Neural progenitor cell (in vitro differentiated cells): ENCODE data around the gene USP10. TPM values are rescaled to one million over a fixed set of nuclear protein-coding genes. Genes with fewer than 3 reads are reported as not detected.

Experiments
- DNase-seq: peaks from one replicate; pipeline ENCODE4 v3.0.0-alpha.2; 2016; ENCODE audit warnings: low spot score
- H2AFZ ChIP-seq: fragments of 200-600 bp; sonication (generic); replicated peaks from 2 replicates; pipeline ENCODE4 v1.6.1; 2016; ENCODE audit warnings: antibody characterized with exemption
- H3F3A ChIP-seq: fragments of 200-600 bp; sonication (generic); 2 replicates; pipeline ENCODE4 v1.6.1; 2016; ENCODE audit warnings: antibody characterized with exemption, low read depth
- H3K27ac ChIP-seq: fragments of 200-600 bp; sonication (generic); 2 replicates; pipeline ENCODE4 v1.5.1; 2016; ENCODE audit warnings: mild to moderate bottlenecking
- H3K27me3 ChIP-seq: fragments of 200-600 bp; sonication (generic); 2 replicates; pipeline ENCODE4 v1.6.1; 2016; ENCODE audit warnings: mild to moderate bottlenecking, moderate library complexity
- H3K36me3 ChIP-seq: fragments of 200-600 bp; sonication (generic); 2 replicates; pipeline ENCODE4 v1.5.1; 2016
- H3K4me1 ChIP-seq: fragments of 200-600 bp; sonication (generic); 2 replicates; pipeline ENCODE4 v1.6.1; 2016; ENCODE audit warnings: mixed run types
- H3K4me2 ChIP-seq: fragments of 200-600 bp; sonication (generic); 2 replicates; pipeline ENCODE4 v1.6.1; 2016
- H3K4me3 ChIP-seq: fragments of 200-600 bp; sonication (generic); 2 replicates; pipeline ENCODE4 v1.5.1; 2016
- H3K79me2 ChIP-seq: fragments of 200-600 bp; sonication (generic); 2 replicates; pipeline ENCODE4 v1.6.1; 2016; ENCODE audit warnings: low read depth
- H3K9ac ChIP-seq: fragments of 200-600 bp; sonication (generic); 2 replicates; pipeline ENCODE4 v1.6.1; 2016
- H3K9me3 ChIP-seq: fragments of 200-600 bp; sonication (generic); 2 replicates; pipeline ENCODE4 v1.5.1; 2016; ENCODE audit warnings: low read depth
- H4K20me1 ChIP-seq: fragments of 200-600 bp; sonication (generic); 2 replicates; pipeline ENCODE4 v1.6.1; 2016; ENCODE audit warnings: low read depth
- H3K27ac Mint-ChIP-seq: 3 replicates; pipeline ENCODE4 v1.8.0; 2021; ENCODE audit warnings: mixed read lengths
- H3K27me3 Mint-ChIP-seq: 2 replicates; pipeline ENCODE4 v1.8.0; 2022; ENCODE audit warnings: low read depth, mild to moderate bottlenecking, inconsistent platforms, moderate library complexity, mixed read lengths; ENCODE audit not compliant: insufficient read depth
- H3K36me3 Mint-ChIP-seq: 3 replicates; pipeline ENCODE4 v1.8.0; 2021; ENCODE audit warnings: mixed read lengths
- H3K4me1 Mint-ChIP-seq: 3 replicates; pipeline ENCODE4 v1.8.0; 2021; ENCODE audit warnings: mixed read lengths
- H3K4me3 Mint-ChIP-seq: 3 replicates; pipeline ENCODE4 v1.8.0; 2021; ENCODE audit warnings: mild to moderate bottlenecking, moderate library complexity, mixed read lengths
- H3K9me3 Mint-ChIP-seq: 3 replicates; pipeline ENCODE4 v1.8.0; 2020; ENCODE audit warnings: mixed read lengths
- CTCF ChIP-seq: fragments of 200-600 bp; sonication (generic); IDR thresholded peaks from 2 replicates; pipeline ENCODE4 v1.5.1; 2017; ENCODE audit warnings: antibody characterized with exemption, mild to moderate bottlenecking
- EZH2 ChIP-seq: fragments of 200-600 bp; sonication (generic); IDR thresholded peaks from 2 replicates; pipeline ENCODE4 v1.6.1; 2017; ENCODE audit warnings: antibody characterized with exemption, mild to moderate bottlenecking, moderate library complexity
- EZH2phosphoT487 ChIP-seq: fragments of 200-600 bp; sonication (generic); IDR thresholded peaks from 2 replicates; pipeline ENCODE4 v1.6.1; 2017; ENCODE audit warnings: antibody characterized with exemption
- total RNA-seq: library from RNA; depleted of rRNA; stranded (reverse); fragments of >200 nt; gene quantifications from 2 replicates; pipeline ENCODE4 v1.2.3, GENCODE V29; 2015; ENCODE audit warnings: low replicate concordance

The USP10 gene
- total RNA-seq, 1 donor from 2014 or later, result 130 TPM

GRCh38 chr16:84791088-84791487, 91.3 kb downstream of the USP10 start:
- TF ChIP-seq EZH2phosphoT487 (no peak), EZH2 (no peak), CTCF (no peak)
- peaks cover 3% of the 10 kb centered on the region for H3K27me3 Mint-ChIP-seq
- DNase-seq, result no peak
- Histone ChIP-seq H3K79me2 (no peaks in the 10 kb centered on the region), H3K9ac (no peak overlapping the region), H3K4me2 (no peak overlapping the region), H3K4me1 (no peaks in the 10 kb centered on the region), H3K27me3 (no peaks in the 10 kb centered on the region), H2AFZ (no peak overlapping the region), H3K4me3 (no peak overlapping the region), H4K20me1 (no peaks in the 10 kb centered on the region), H3K27ac (no peak overlapping the region), H3F3A (no peaks in the 10 kb centered on the region), H3K36me3 (no peaks in the 10 kb centered on the region), H3K9me3 (no peaks in the 10 kb centered on the region)
- H3K27ac Mint-ChIP-seq, result no peak overlapping the region
- no peaks in the 10 kb centered on the region for H3K9me3 Mint-ChIP-seq
- H3K4me3 Mint-ChIP-seq, result no peak overlapping the region
- peaks cover 5% of the 10 kb centered on the region for H3K4me1 Mint-ChIP-seq
- no peaks in the 10 kb centered on the region for H3K36me3 Mint-ChIP-seq

GRCh38 chr16:84791501-84791900, 91.7 kb downstream of the USP10 start:
- Histone ChIP-seq H3K4me1 (no peaks in the 10 kb centered on the region), H4K20me1 (no peaks in the 10 kb centered on the region)
- H3K36me3 Mint-ChIP-seq, result no peaks in the 10 kb centered on the region

GRCh38 chr16:84794186-84794585, 94.4 kb downstream of the USP10 start:
- Histone ChIP-seq H3K27me3 (no peaks in the 10 kb centered on the region), H4K20me1 (no peaks in the 10 kb centered on the region)
- no peak overlapping the region for H3K27ac Mint-ChIP-seq

More at GRCh38 chr16:84791501-84791900, 91.7 kb downstream of the USP10 start:
- Histone ChIP-seq H3F3A (no peaks in the 10 kb centered on the region), H3K9me3 (no peaks in the 10 kb centered on the region), H3K36me3 (no peaks in the 10 kb centered on the region), H2AFZ (no peak overlapping the region), H3K9ac (no peak overlapping the region), H3K79me2 (no peaks in the 10 kb centered on the region), H3K27ac (no peak overlapping the region), H3K27me3 (no peaks in the 10 kb centered on the region), H3K4me3 (no peak overlapping the region), H3K4me2 (no peak overlapping the region)
- no peak overlapping the region for H3K27ac Mint-ChIP-seq
- H3K27me3 Mint-ChIP-seq, result peaks cover 3% of the 10 kb centered on the region
- TF ChIP-seq CTCF (no peak), EZH2 (no peak), EZH2phosphoT487 (no peak)
- no peaks in the 10 kb centered on the region for H3K9me3 Mint-ChIP-seq
- no peak overlapping the region for H3K4me3 Mint-ChIP-seq
- peaks cover 5% of the 10 kb centered on the region for H3K4me1 Mint-ChIP-seq
- DNase-seq, result no peak

More at GRCh38 chr16:84794186-84794585, 94.4 kb downstream of the USP10 start:
- Histone ChIP-seq H3K4me1 (no peaks in the 10 kb centered on the region), H3K9me3 (no peaks in the 10 kb centered on the region), H3K4me2 (no peak overlapping the region), H3K27ac (no peak overlapping the region), H3K4me3 (no peak overlapping the region), H3K36me3 (no peaks in the 10 kb centered on the region), H3K9ac (no peak overlapping the region), H3K79me2 (no peaks in the 10 kb centered on the region), H3F3A (no peaks in the 10 kb centered on the region), H2AFZ (no peak overlapping the region)
- H3K36me3 Mint-ChIP-seq, result no peaks in the 10 kb centered on the region
- H3K4me3 Mint-ChIP-seq, result no peak overlapping the region
- H3K4me1 Mint-ChIP-seq, result peaks cover 5% of the 10 kb centered on the region
- H3K9me3 Mint-ChIP-seq, result no peaks in the 10 kb centered on the region
- no peak for TF ChIP-seq CTCF
- no peak for TF ChIP-seq EZH2
- no peak for TF ChIP-seq EZH2phosphoT487
- peaks cover 3% of the 10 kb centered on the region for H3K27me3 Mint-ChIP-seq
- DNase-seq, result no peak
